ENCODE results near the gene C1GALT1.

Gene C1GALT1

GRCh38 chr7:7294911-7295310 is 112.6 kb downstream of the C1GALT1 start:
- TF ChIP-seq CTCF (conservative IDR thresholded peaks at IDR 0.05; ENCODE audit: low read depth) = no peak
- H3K27ac ChIP-seq = no peak overlapping the region
- CTCF ChIA-PET = no interaction called here
- POLR2A ChIA-PET (ENCODE audit: low non-redundant PET) = no interaction called here
- no peak for DNase-seq (ENCODE audit: low spot score)
